RWPE2 (cell line): ENCODE results near the gene GCNT1.
A peak's percentile ranks its signal among the peaks of the same experiment; 100 is the strongest.

Experiments
- ATAC-seq: fragments of 200-7000 bp; cut with Tn5 transposase; 3 replicates; pipeline ENCODE4 v1.9.1; 2021; ENCODE audit warnings: low read depth
- DNase-seq: peaks from one replicate; pipeline ENCODE4 v3.0.0-alpha.2; 2020; ENCODE audit warnings: low spot score
- H3K27ac ChIP-seq: fragments of 450-650 bp; 2 replicates; pipeline ENCODE4 v1.5.1; 2017; ENCODE audit warnings: mild to moderate bottlenecking; ENCODE audit not compliant: poor library complexity, severe bottlenecking
- H3K27me3 ChIP-seq: fragments of 250-450 bp; sonication (Bioruptor Pico); 2 replicates; pipeline ENCODE4 v1.5.1; 2021; ENCODE audit warnings: mild to moderate bottlenecking, moderate library complexity; ENCODE audit not compliant: insufficient read depth, poor library complexity, severe bottlenecking
- H3K36me3 ChIP-seq: fragments of 250-450 bp; sonication (Bioruptor Pico); 2 replicates; pipeline ENCODE4 v1.5.1; 2020; ENCODE audit warnings: low read depth, mild to moderate bottlenecking, moderate library complexity
- H3K4me1 ChIP-seq: fragments of 250-450 bp; sonication (Bioruptor Pico); 2 replicates; pipeline ENCODE4 v1.5.1; 2021; ENCODE audit warnings: mild to moderate bottlenecking, moderate library complexity; ENCODE audit not compliant: insufficient read depth, poor library complexity, severe bottlenecking
- H3K4me3 ChIP-seq: fragments of 250-450 bp; sonication (Bioruptor Pico); 2 replicates; pipeline ENCODE4 v1.5.1; 2021; ENCODE audit warnings: mild to moderate bottlenecking, moderate library complexity; ENCODE audit not compliant: severe bottlenecking
- H3K9me3 ChIP-seq: fragments of 250-450 bp; sonication (Bioruptor Pico); 2 replicates; pipeline ENCODE4 v1.5.1; 2021; ENCODE audit warnings: mild to moderate bottlenecking, moderate library complexity; ENCODE audit not compliant: severe bottlenecking
- CTCF ChIP-seq: fragments of 450-650 bp; IDR thresholded peaks from one replicate; pipeline ENCODE4 v1.5.1; 2017; ENCODE audit warnings: mild to moderate bottlenecking, moderate library complexity; ENCODE audit not compliant: poor library complexity, severe bottlenecking

GCNT1 gene

GRCh38 chr9:76500061-76500460 is 41.1 kb downstream of the GCNT1 start:
- Histone ChIP-seq H3K9me3 (no peaks in the 10 kb centered on the region), H3K27ac (no peak overlapping the region), H3K27me3 (no peaks in the 10 kb centered on the region), H3K36me3 (peaks cover 6% of the 10 kb centered on the region), H3K4me1 (no peaks in the 10 kb centered on the region), H3K4me3 (no peak overlapping the region)
- no peak for TF ChIP-seq CTCF
- no peak for DNase-seq
- no peak for ATAC-seq

- peaks cover 10% of the 10 kb centered on the region for H3K36me3 ChIP-seq
- no peak overlapping the region for H3K4me3 ChIP-seq
- no peak overlapping the region for H3K27ac ChIP-seq
- no peaks in the 10 kb centered on the region for H3K4me1 ChIP-seq
- ATAC-seq (no peak), DNase-seq (no peak)
- TF ChIP-seq CTCF = no peak
- H3K27me3 ChIP-seq = no peaks in the 10 kb centered on the region
- H3K9me3 ChIP-seq = no peaks in the 10 kb centered on the region
These were observed 43.8 kb downstream of the GCNT1 start for GRCh38 chr9:76502746-76503145.

- peak; percentile 23; the same call in 1 of the 3 replicates for ATAC-seq
- H3K36me3 ChIP-seq = peaks cover 3% of the 10 kb centered on the region; the same call in 1 of the 2 replicates
- no peak overlapping the region for H3K4me3 ChIP-seq
- no peaks in the 10 kb centered on the region for H3K9me3 ChIP-seq
- H3K27me3 ChIP-seq = no peaks in the 10 kb centered on the region
- H3K4me1 ChIP-seq = no peaks in the 10 kb centered on the region
- TF ChIP-seq CTCF = no peak
- no peak overlapping the region for H3K27ac ChIP-seq
- no peak for DNase-seq
These were observed 51.1 kb downstream of the GCNT1 start for GRCh38 chr9:76510041-76510440.

GRCh38 chr9:76510446-76510845 is 51.5 kb downstream of the GCNT1 start:
- Histone ChIP-seq H3K36me3 (peaks cover under 1% of the 10 kb centered on the region; the same call in 1 of the 2 replicates), H3K27ac (no peak overlapping the region), H3K4me3 (no peak overlapping the region), H3K27me3 (no peaks in the 10 kb centered on the region), H3K4me1 (no peaks in the 10 kb centered on the region), H3K9me3 (no peaks in the 10 kb centered on the region)
- DNase-seq (no peak), ATAC-seq (no peak)
- no peak for TF ChIP-seq CTCF

GRCh38 chr9:76512826-76513225 is 53.8 kb downstream of the GCNT1 start:
- Histone ChIP-seq H3K9me3 (no peaks in the 10 kb centered on the region), H3K4me3 (no peak overlapping the region), H3K4me1 (no peaks in the 10 kb centered on the region), H3K27me3 (no peaks in the 10 kb centered on the region), H3K36me3 (no peaks in the 10 kb centered on the region), H3K27ac (no peak overlapping the region)
- ATAC-seq (no peak), DNase-seq (no peak)
- TF ChIP-seq CTCF = no peak
